Motor neuron (in vitro differentiated cells): ENCODE data around the gene SYNE4. TPM values are rescaled to one million over a fixed set of nuclear protein-coding genes. Genes with fewer than 3 reads are reported as not detected.
A peak's percentile ranks its signal among the peaks of the same experiment; 100 is the strongest.
"Not testable (repeated sequence)": the region's sequence is repeated elsewhere in the genome, so short reads cannot be mapped to it uniquely, and the experiment has no call there.

Experiments used
- ATAC-seq, 8 experiments: fragments of 200-7000 bp; cut with Tn5 transposase; replicated peaks in 6 of 8; 2 replicates each; pipeline ENCODE4 v1.8.0; 2021; ENCODE audit warnings: mild to moderate bottlenecking in 8 of 8, moderate library complexity in 8 of 8
- H3K27ac ChIP-seq, 2 donors: fragments of 250-450 bp; sonication (Bioruptor Pico); 2 replicates each; pipeline ENCODE4 v1.9.0; 2021; ENCODE audit warnings: antibody characterized with exemption in 2 of 2, mild to moderate bottlenecking in 2 of 2, moderate library complexity in 1 of 2
- H3K4me1 ChIP-seq, 2 donors: fragments of 250-450 bp; sonication (Bioruptor Pico); replicated peaks in 1 of 2; 2 replicates each; pipeline ENCODE4 v1.6.1; 2021; ENCODE audit warnings: antibody characterized with exemption in 2 of 2, mild to moderate bottlenecking in 2 of 2, moderate library complexity in 1 of 2
- H3K4me3 ChIP-seq, 5 donors: fragments of 250-450 bp; sonication (Bioruptor Pico); 2 replicates each; pipeline ENCODE4 v1.9.0; 2021; ENCODE audit warnings: antibody characterized with exemption in 5 of 5, mild to moderate bottlenecking in 5 of 5, moderate library complexity in 4 of 5
- WGBS, 10 experiments: fragments of 450-650 bp; shearing (Covaris generic); methylation state at CpG; one replicate each; pipeline ENCODE4 v1.0.0; 2022; 5-methylcytosine and 5-hydroxymethylcytosine counted together
- in situ Hi-C, 9 experiments: fragments of 400-800 bp; cut with MboI; loops; one replicate each; pipeline ENCODE4 v1.15.0; 2021; ENCODE audit warnings: low sequenced_read_pairs in 9 of 9, low pct_unique_long_range_greater_than_20kb in 2 of 9; ENCODE audit not compliant: unreplicated experiment in 9 of 9
- total RNA-seq, 8 experiments: library from RNA; unstranded; fragments of 300-600 nt; gene quantifications; 2 replicates each; pipeline versions ENCODE4 v1.2.3 to v1.2.4, GENCODE V29; 2022

Gene SYNE4
- 1 to 10 TPM in 2 of 8 experiments, under 1 TPM in 6; 0.33 to 2.2 (median 0.56) TPM for total RNA-seq

GRCh38 chr19:36008336-36008978 is at the start of gene SYNE4:
Gene SYNE4, minus strand, starts transcription at chr19:36008813. Its CDS starts 132 bp downstream, at chr19:36008681.
- peak within 1 kb of the TSS in 1 of 2 donors; percentile 68 for H3K27ac ChIP-seq
- peaks cover 10% of the 10 kb centered on the region in 2 donors for H3K4me1 ChIP-seq
- peak within 1 kb of the TSS; percentile 12 to 27 (median 14) for H3K4me3 ChIP-seq
- in situ Hi-C loops = no loop called here
- WGBS, 10 experiments = 20 to 100% (median 84%) methylated on average over 1 to 6 of the region's 19 CpGs; no CpG with 5 or more reads in 3 of the 10 experiments
- peak in 2 of 8 experiments; percentile 2 to 5 for ATAC-seq

- Histone ChIP-seq H3K4me1 (peaks cover 3 to 5% of the 10 kb centered on the region in 2 donors), H3K27ac (peak within 1 kb of the TSS; percentile 96 to 97), H3K4me3 (peak within 1 kb of the TSS; percentile 49 to 88 (median 52))
- WGBS, 10 experiments = 0 to 3% (median 0%) methylated on average over 1 to 21 of the region's 76 CpGs; no CpG with 5 or more reads in 2 of the 10 experiments
- peak; percentile 73 to 81 (median 76) for ATAC-seq
- in situ Hi-C loops = no loop called here
Observed at GRCh38 chr19:36054733-36055686, 46.4 kb upstream of the SYNE4 start, which contains the start of gene WDR62. Gene WDR62, plus strand, starts transcription at chr19:36054897. Its CDS starts 75 bp downstream, at chr19:36054972.

GRCh38 chr19:36054119-36054732 is 45.6 kb upstream of the SYNE4 start, which contains the start of gene THAP8:
Gene THAP8, minus strand, starts transcription at chr19:36054285. Its CDS starts 68 bp downstream, at chr19:36054217.
- in situ Hi-C loops = no loop called here
- H3K27ac ChIP-seq = peak within 1 kb of the TSS; percentile 96 to 97
- peaks cover 3 to 5% of the 10 kb centered on the region in 2 donors for H3K4me1 ChIP-seq
- ATAC-seq = peak; percentile 82 to 91 (median 88)
- 0% methylated on average over 2 to 4 of the region's 56 CpGs; no CpG with 5 or more reads in 8 of the 10 experiments for WGBS, 10 experiments
- H3K4me3 ChIP-seq = peak within 1 kb of the TSS; percentile 49 to 88 (median 52)

GRCh38 chr19:36051637-36052036 is 43.0 kb upstream of the SYNE4 start:
- in situ Hi-C loops = no loop called here
- no peak overlapping the region for H3K27ac ChIP-seq
- H3K4me3 ChIP-seq = no peak overlapping the region
- WGBS, 10 experiments = 83 to 100% (median 93%) methylated on average over 1 to 2 of the region's 4 CpGs; no CpG with 5 or more reads in 5 of the 10 experiments
- H3K4me1 ChIP-seq = peaks cover 3 to 5% of the 10 kb centered on the region in 2 donors
- no peak for ATAC-seq

- WGBS, 10 experiments = 26 to 60% (median 50%) methylated on average over 1 to 3 of the region's 3 CpGs; no CpG with 5 or more reads in 4 of the 10 experiments
- in situ Hi-C loops = no loop called here
- Histone ChIP-seq H3K4me1 (peaks cover 3 to 5% of the 10 kb centered on the region in 2 donors), H3K4me3 (no peak overlapping the region), H3K27ac (no peak overlapping the region)
- no peak for ATAC-seq
Observed at GRCh38 chr19:36051236-36051635, 42.6 kb upstream of the SYNE4 start.

GRCh38 chr19:36049080-36049698 is 40.6 kb upstream of the SYNE4 start:
- Histone ChIP-seq H3K4me1 (peaks cover 2 to 3% of the 10 kb centered on the region in 2 donors), H3K4me3 (no peak overlapping the region), H3K27ac (no peak overlapping the region)
- WGBS, 10 experiments = 75 to 100% (median 96%) methylated on average over 1 to 4 of the region's 4 CpGs; no CpG with 5 or more reads in 1 of the 10 experiments
- in situ Hi-C loops = no loop called here
- ATAC-seq = no peak

- H3K4me1 ChIP-seq = peaks cover under 1 to 1% of the 10 kb centered on the region in 2 donors
- no peak overlapping the region for H3K27ac ChIP-seq
- H3K4me3 ChIP-seq = no peak overlapping the region
- ATAC-seq = no peak
- in situ Hi-C loops = no loop called here
Observed at GRCh38 chr19:36047835-36048234, 39.2 kb upstream of the SYNE4 start.

- in situ Hi-C loops = no loop called here
- Histone ChIP-seq H3K27ac (no peak overlapping the region), H3K4me3 (no peak overlapping the region), H3K4me1 (no peaks in the 10 kb centered on the region)
- no peak for ATAC-seq
- WGBS, 10 experiments = 66 to 100% (median 82%) methylated on average over 1 to 4 of the region's 5 CpGs; no CpG with 5 or more reads in 2 of the 10 experiments
Observed at GRCh38 chr19:36046443-36047050, 37.9 kb upstream of the SYNE4 start.

GRCh38 chr19:36043952-36044351 is 35.3 kb upstream of the SYNE4 start:
- H3K27ac ChIP-seq = no peak overlapping the region
- WGBS, 10 experiments = 100% methylated on average over 1 to 2 of the region's 2 CpGs; no CpG with 5 or more reads in 7 of the 10 experiments
- in situ Hi-C loops = no loop called here
- H3K4me1 ChIP-seq = no peaks in the 10 kb centered on the region
- ATAC-seq = no peak
- H3K4me3 ChIP-seq = no peak overlapping the region

- ATAC-seq = peak in 4 of 8 experiments; percentile 25 to 92 (median 80)
- Histone ChIP-seq H3K27ac (no peak overlapping the region), H3K4me1 (no peaks in the 10 kb centered on the region), H3K4me3 (no peak overlapping the region)
- 0 to 80% (median 20%) methylated on average over 1 to 2 of the region's 3 CpGs; no CpG with 5 or more reads in 5 of the 10 experiments for WGBS, 10 experiments
- in situ Hi-C loops = no loop called here
Observed at GRCh38 chr19:36041831-36042230, 33.2 kb upstream of the SYNE4 start.

GRCh38 chr19:36041092-36041491 is 32.5 kb upstream of the SYNE4 start:
- WGBS, 10 experiments = 69 to 100% (median 94%) methylated on average over 1 to 6 of the region's 6 CpGs
- in situ Hi-C loops, H3K4me1 ChIP-seq, ATAC-seq, H3K27ac ChIP-seq, H3K4me3 ChIP-seq: not testable (repeated sequence)

- H3K4me3 ChIP-seq = no peak overlapping the region
- no peak for ATAC-seq
- in situ Hi-C loops = no loop called here
- WGBS, 10 experiments = 86 to 96% methylated on average over 2 to 3 of the region's 6 CpGs; no CpG with 5 or more reads in 8 of the 10 experiments
- H3K27ac ChIP-seq = no peak overlapping the region
- no peaks in the 10 kb centered on the region for H3K4me1 ChIP-seq
Observed at GRCh38 chr19:36040495-36040894, 31.9 kb upstream of the SYNE4 start.
